K562 (cell line): ENCODE measurements around the gene BLOC1S3. TPM values are rescaled to one million over a fixed set of nuclear protein-coding genes. Genes with fewer than 3 reads are reported as not detected.

Experiments used
- ATAC-seq: fragments of 200-7000 bp; cut with Tn5 transposase; 3 replicates; pipeline ENCODE4 v1.9.1; 2020; ENCODE audit warnings: moderate library complexity
- BruUV-seq: library from RNA; stranded (reverse); fragments of 400-500 nt; replicated peaks from 2 replicates; lab custom pipeline; 2021; lab: Mats Ljungman, UMichigan
- CTCF ChIA-PET: fragments of 300-600 bp; formaldehyde crosslinking; extraction: SDS; loops from one replicate; lab custom pipeline; 2021; ENCODE audit warnings: low intra/inter-chr PET ratio; lab: Yijun Ruan, JAX
- POLR2A ChIA-PET: fragments of 300-600, 350-650 bp; sonication (Branson Sonifier 250); formaldehyde crosslinking; extraction: SDS; loops from one replicate; lab custom pipeline; 2021; ENCODE audit warnings: antibody characterized with exemption, inconsistent platforms; lab: Yijun Ruan, JAX
- DNase-seq, 4 experiments: peaks; one replicate each; pipeline versions ENCODE4 v3.0.0 to v3.0.0-alpha.2; 2011 to 2018; ENCODE audit warnings: low spot score in 3 of 4, mixed read lengths in 3 of 4; ENCODE audit errors: extremely low read depth in 1 of 4
- FAIRE-seq: peaks from 2 replicates; lab custom pipeline; 2011; peaks lifted over from hg19 to GRCh38; lab: Jason Lieb, UNC
- H2AFZ ChIP-seq: 2 replicates; pipeline ENCODE4 v1.6.0; 2011; ENCODE audit warnings: low read depth, low read length, control low read depth, inconsistent platforms
- H3K27ac ChIP-seq: fragments of 200-600 bp; 3 replicates; pipeline ENCODE4 v1.8.0; 2011; ENCODE audit warnings: low read depth, mild to moderate bottlenecking, control low read depth, inconsistent platforms, low read length, moderate library complexity, mixed read lengths; ENCODE audit errors: extremely low read depth
- H3K27me3 ChIP-seq, 2 experiments: fragments of 300-600 bp in 1 of 2; 2 replicates in 1 of 2; 3 replicates in 1 of 2; pipeline versions ENCODE4 v1.6.0 to v1.8.0; 2011; ENCODE audit warnings: inconsistent platforms in 2 of 2, low read length in 2 of 2, mild to moderate bottlenecking in 1 of 2, mixed read lengths in 1 of 2, moderate library complexity in 1 of 2; ENCODE audit not compliant: control insufficient read depth in 2 of 2, insufficient read depth in 2 of 2
- H3K36me3 ChIP-seq: fragments of 300-600 bp; 3 replicates; pipeline ENCODE4 v1.8.0; 2011; ENCODE audit warnings: mild to moderate bottlenecking, low read length, inconsistent platforms; ENCODE audit not compliant: control insufficient read depth, insufficient read depth
- H3K4me1 ChIP-seq, 2 experiments: fragments of 200-600 bp in 1 of 2; replicated peaks in 1 of 2; 2 replicates in 1 of 2; 3 replicates in 1 of 2; pipeline versions ENCODE4 v1.5.1 to v1.8.0; 2011; ENCODE audit warnings: inconsistent platforms in 2 of 2, low read length in 2 of 2, mild to moderate bottlenecking in 1 of 2, mixed read lengths in 1 of 2, moderate library complexity in 1 of 2; ENCODE audit not compliant: control insufficient read depth in 2 of 2, insufficient read depth in 2 of 2
- H3K4me2 ChIP-seq: 2 replicates; pipeline ENCODE4 v1.6.1; 2011; ENCODE audit warnings: low read length, control low read depth, inconsistent platforms, mixed read lengths; ENCODE audit not compliant: insufficient read depth
- H3K4me3 ChIP-seq: fragments of 200-600 bp; sonication (generic), shearing (Covaris generic); 2 replicates; pipeline ENCODE4 v1.5.1; 2016; ENCODE audit warnings: control low read depth, inconsistent platforms
- H3K79me2 ChIP-seq: fragments of 200-600 bp; 3 replicates; pipeline ENCODE4 v1.8.0; 2011; ENCODE audit warnings: low read length, inconsistent platforms; ENCODE audit not compliant: control insufficient read depth, insufficient read depth
- H3K9ac ChIP-seq, 2 experiments: 2 replicates each; pipeline versions ENCODE4 v1.6.0 to v1.6.1; 2011; ENCODE audit warnings: low read depth in 2 of 2, low read length in 2 of 2, control low read depth in 1 of 2, inconsistent platforms in 1 of 2, mild to moderate bottlenecking in 1 of 2, mixed read lengths in 1 of 2; ENCODE audit not compliant: insufficient read depth in 1 of 2
- H3K9me1 ChIP-seq: one replicate; pipeline ENCODE4 v1.6.0; 2011; ENCODE audit warnings: inconsistent platforms, mild to moderate bottlenecking, low read length, moderate library complexity; ENCODE audit not compliant: control insufficient read depth, insufficient read depth
- H3K9me3 ChIP-seq: replicated peaks from 2 replicates; pipeline ENCODE4 v1.5.1; 2011; ENCODE audit warnings: low read depth, low read length, inconsistent platforms; ENCODE audit not compliant: control insufficient read depth, insufficient read depth
- H4K20me1 ChIP-seq: replicated peaks from 2 replicates; pipeline ENCODE4 v1.6.1; 2011; ENCODE audit warnings: low read length, inconsistent platforms, mixed read lengths; ENCODE audit not compliant: control insufficient read depth, insufficient read depth
- ETV1 ChIP-seq: fragments of 450-650 bp; conservative IDR thresholded peaks from 2 replicates; pipeline ENCODE4 v1.6.1; 2016; ENCODE audit warnings: missing genetic modification characterization, control low read depth, low read depth, missing compliant biosample characterization
- MYC ChIP-seq, 2 experiments: fragments of 250-450 bp in 1 of 2; sonication (Bioruptor Pico) in 1 of 2; IDR thresholded peaks; 2 replicates each; pipeline versions ENCODE4 v1.5.1 to v1.6.1; 2012 to 2021; ENCODE audit warnings: low read depth in 2 of 2, borderline replicate concordance in 1 of 2, improper control_type of control experiment in 1 of 2, low read length in 1 of 2, mild to moderate bottlenecking in 1 of 2, moderate library complexity in 1 of 2
- PRMT5 ChIP-seq: sonication (generic); formaldehyde crosslinking; IDR thresholded peaks from 2 replicates; pipeline ENCODE4 v1.5.0; 2020; ENCODE audit warnings: missing genetic modification reagents
- RFX1 ChIP-seq: fragments of 450-650 bp; IDR thresholded peaks from 2 replicates; pipeline ENCODE4 v1.6.1; 2016; ENCODE audit warnings: mild to moderate bottlenecking, moderate library complexity
- TCFL5 ChIP-seq: fragments of 250-450 bp; sonication (Bioruptor Pico); conservative IDR thresholded peaks from 2 replicates; pipeline ENCODE4 v1.6.1; 2021; ENCODE audit warnings: mild to moderate bottlenecking, moderate library complexity, matching md5 sums
- ZNF24 ChIP-seq: fragments of 450-650 bp; IDR thresholded peaks from 2 replicates; pipeline ENCODE4 v1.6.1; 2016
- WGBS: fragments of 100-300 bp; shearing (Covaris generic); methylation state at CpG from one replicate; pipeline ENCODE4 v1.1.6; 2016; ENCODE audit warnings: low coverage, mixed read lengths; ENCODE audit not compliant: insufficient coverage; ENCODE audit errors: missing lambda C conversion rate; 5-methylcytosine and 5-hydroxymethylcytosine counted together
- in situ Hi-C: fragments of 300-500 bp; cut with MboI; formaldehyde crosslinking; loops from 4 replicates; pipeline ENCODE4 v1.15.0; 2018; ENCODE audit warnings: inconsistent platforms, mixed read lengths
- intact Hi-C: fragments of 100-400 bp; cut with micrococcal nuclease; formaldehyde crosslinking; loops from 2 replicates; pipeline ENCODE4 v1.14.2; 2022
- polyA plus RNA-seq, 8 experiments: library from polyadenylated mRNA; depleted of rRNA in 4 of 8; stranded (reverse) in 5 of 8; unstranded in 3 of 8; fragments of >200 nt; fragmentation: Nextera tagmentation in 2 of 8; fragmentation: Illumina TruSeq in 1 of 8; extraction: Ambion mirVana in 2 of 8; extraction: Trizol in 1 of 8; gene quantifications; 2 replicates each; pipeline versions ENCODE4 v1.2.1 to v1.2.3, GENCODE V29; 2011 to 2014; ENCODE audit warnings: inconsistent platforms in 1 of 8, missing spikeins in 1 of 8
- total RNA-seq, 7 experiments: library from RNA; depleted of rRNA in 6 of 7; stranded (reverse); fragments of >200 nt in 6 of 7; fragmentation: Illumina TruSeq in 2 of 7; extraction: Trizol in 2 of 7; gene quantifications; 2 replicates each; pipeline versions ENCODE4 v1.2.1 to v1.2.3, GENCODE V29; 2011 to 2021; ENCODE audit warnings: low replicate concordance in 1 of 7
- TF ChIP-seq, protein P1 (sequence below): fragments of 250-450 bp; sonication (Bioruptor Pico); IDR thresholded peaks from 2 replicates; pipeline ENCODE4 v1.4.0; 2020; ENCODE audit warnings: mild to moderate bottlenecking
- TF ChIP-seq, protein P2 (sequence below): sonication (generic); formaldehyde crosslinking; IDR thresholded peaks from 2 replicates; pipeline ENCODE4 v1.8.0; 2022; ENCODE audit warnings: mild to moderate bottlenecking, missing genetic modification reagents
- TF ChIP-seq, protein P3 (sequence below): sonication (generic); formaldehyde crosslinking; IDR thresholded peaks from 2 replicates; pipeline ENCODE4 v1.8.0; 2023; ENCODE audit warnings: mild to moderate bottlenecking, missing genetic modification reagents

BLOC1S3 gene
- total and polyA plus RNA-seq, 9 of the 15 experiments (the other 6 are each of a cell fraction or from before 2014, with no cell fraction given): 3.9 to 20.2 (median 10.4) TPM

DNA sequence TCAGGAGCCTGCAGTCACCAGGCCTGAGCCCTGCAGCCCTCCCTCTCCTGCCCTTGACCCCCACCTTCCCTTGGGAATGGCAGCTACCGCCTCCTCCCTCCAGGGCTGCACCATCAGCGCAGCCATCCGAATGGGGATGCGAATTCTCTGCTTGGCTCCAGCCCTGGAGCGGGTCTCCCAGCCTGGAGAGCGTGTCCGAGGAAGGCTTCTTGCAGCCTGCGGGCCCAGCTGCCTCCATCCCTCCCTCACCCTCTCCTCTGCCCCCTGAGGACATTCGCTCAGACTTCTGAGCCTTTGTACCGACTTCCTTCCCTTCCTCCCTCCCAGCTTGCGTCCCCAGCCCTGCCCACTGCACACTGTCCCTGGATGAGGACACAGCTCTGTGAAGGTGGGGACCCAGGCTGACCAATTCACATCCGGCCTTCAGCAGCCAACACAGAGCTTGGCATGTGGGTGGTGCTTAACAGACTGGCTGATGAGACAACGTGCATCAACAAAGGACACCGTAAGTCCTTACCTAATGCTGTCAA, 11.8 kb upstream of the BLOC1S3 start:
- Histone ChIP-seq H3K9me3 (no peaks in the 10 kb centered on the region), H3K79me2 (peaks cover 8% of the 10 kb centered on the region; the same call in 2 of the 3 replicates), H4K20me1 (peaks cover 8% of the 10 kb centered on the region; the same call in 1 of the 2 replicates), H3K4me1 (peaks cover 35 to 70% of the 10 kb centered on the region in 2 experiments), H3K36me3 (no peaks in the 10 kb centered on the region), H3K4me3 (no peak overlapping the region), H3K27ac (no peak overlapping the region), H3K27me3 (no peaks in the 10 kb centered on the region), H3K9ac (peak overlapping the region in 1 of 2 experiments; percentile 77; a peak in 2 of 4 replicates), H3K4me2 (no peak overlapping the region), H3K9me1 (no peaks in the 10 kb centered on the region), H2AFZ (no peak overlapping the region)
- ATAC-seq (no peak), FAIRE-seq (peak; percentile 6), DNase-seq (no peak)
- in situ Hi-C loops (no loop called here), intact Hi-C loops (no loop called here)
- POLR2A ChIA-PET: interaction anchor here (2.2 kb wide), 1 partner anchor 11 kb away, joined by 12 read pairs; the partner anchor contains the start of genes BLOC1S3 and TRAPPC6A
- no TSS peak for BruUV-seq
- CTCF ChIA-PET: no interaction called here
- 61% methylated on average over 13 of the region's 14 CpGs for WGBS
- TF ChIP-seq, protein P1, sequence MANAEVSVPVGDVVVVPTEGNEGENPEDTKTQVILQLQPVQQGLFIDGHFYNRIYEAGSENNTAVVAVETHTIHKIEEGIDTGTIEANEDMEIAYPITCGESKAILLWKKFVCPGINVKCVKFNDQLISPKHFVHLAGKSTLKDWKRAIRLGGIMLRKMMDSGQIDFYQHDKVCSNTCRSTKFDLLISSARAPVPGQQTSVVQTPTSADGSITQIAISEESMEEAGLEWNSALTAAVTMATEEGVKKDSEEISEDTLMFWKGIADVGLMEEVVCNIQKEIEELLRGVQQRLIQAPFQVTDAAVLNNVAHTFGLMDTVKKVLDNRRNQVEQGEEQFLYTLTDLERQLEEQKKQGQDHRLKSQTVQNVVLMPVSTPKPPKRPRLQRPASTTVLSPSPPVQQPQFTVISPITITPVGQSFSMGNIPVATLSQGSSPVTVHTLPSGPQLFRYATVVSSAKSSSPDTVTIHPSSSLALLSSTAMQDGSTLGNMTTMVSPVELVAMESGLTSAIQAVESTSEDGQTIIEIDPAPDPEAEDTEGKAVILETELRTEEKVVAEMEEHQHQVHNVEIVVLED (CRISPR knock-in tag): no peak
- no peak for TF ChIP-seq PRMT5 (CRISPR knock-in tag)
- TF ChIP-seq ZNF24: no peak
- TF ChIP-seq, protein P2, sequence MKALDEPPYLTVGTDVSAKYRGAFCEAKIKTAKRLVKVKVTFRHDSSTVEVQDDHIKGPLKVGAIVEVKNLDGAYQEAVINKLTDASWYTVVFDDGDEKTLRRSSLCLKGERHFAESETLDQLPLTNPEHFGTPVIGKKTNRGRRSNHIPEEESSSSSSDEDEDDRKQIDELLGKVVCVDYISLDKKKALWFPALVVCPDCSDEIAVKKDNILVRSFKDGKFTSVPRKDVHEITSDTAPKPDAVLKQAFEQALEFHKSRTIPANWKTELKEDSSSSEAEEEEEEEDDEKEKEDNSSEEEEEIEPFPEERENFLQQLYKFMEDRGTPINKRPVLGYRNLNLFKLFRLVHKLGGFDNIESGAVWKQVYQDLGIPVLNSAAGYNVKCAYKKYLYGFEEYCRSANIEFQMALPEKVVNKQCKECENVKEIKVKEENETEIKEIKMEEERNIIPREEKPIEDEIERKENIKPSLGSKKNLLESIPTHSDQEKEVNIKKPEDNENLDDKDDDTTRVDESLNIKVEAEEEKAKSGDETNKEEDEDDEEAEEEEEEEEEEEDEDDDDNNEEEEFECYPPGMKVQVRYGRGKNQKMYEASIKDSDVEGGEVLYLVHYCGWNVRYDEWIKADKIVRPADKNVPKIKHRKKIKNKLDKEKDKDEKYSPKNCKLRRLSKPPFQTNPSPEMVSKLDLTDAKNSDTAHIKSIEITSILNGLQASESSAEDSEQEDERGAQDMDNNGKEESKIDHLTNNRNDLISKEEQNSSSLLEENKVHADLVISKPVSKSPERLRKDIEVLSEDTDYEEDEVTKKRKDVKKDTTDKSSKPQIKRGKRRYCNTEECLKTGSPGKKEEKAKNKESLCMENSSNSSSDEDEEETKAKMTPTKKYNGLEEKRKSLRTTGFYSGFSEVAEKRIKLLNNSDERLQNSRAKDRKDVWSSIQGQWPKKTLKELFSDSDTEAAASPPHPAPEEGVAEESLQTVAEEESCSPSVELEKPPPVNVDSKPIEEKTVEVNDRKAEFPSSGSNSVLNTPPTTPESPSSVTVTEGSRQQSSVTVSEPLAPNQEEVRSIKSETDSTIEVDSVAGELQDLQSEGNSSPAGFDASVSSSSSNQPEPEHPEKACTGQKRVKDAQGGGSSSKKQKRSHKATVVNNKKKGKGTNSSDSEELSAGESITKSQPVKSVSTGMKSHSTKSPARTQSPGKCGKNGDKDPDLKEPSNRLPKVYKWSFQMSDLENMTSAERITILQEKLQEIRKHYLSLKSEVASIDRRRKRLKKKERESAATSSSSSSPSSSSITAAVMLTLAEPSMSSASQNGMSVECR (CRISPR knock-in tag): no peak
- TF ChIP-seq, protein P3, sequence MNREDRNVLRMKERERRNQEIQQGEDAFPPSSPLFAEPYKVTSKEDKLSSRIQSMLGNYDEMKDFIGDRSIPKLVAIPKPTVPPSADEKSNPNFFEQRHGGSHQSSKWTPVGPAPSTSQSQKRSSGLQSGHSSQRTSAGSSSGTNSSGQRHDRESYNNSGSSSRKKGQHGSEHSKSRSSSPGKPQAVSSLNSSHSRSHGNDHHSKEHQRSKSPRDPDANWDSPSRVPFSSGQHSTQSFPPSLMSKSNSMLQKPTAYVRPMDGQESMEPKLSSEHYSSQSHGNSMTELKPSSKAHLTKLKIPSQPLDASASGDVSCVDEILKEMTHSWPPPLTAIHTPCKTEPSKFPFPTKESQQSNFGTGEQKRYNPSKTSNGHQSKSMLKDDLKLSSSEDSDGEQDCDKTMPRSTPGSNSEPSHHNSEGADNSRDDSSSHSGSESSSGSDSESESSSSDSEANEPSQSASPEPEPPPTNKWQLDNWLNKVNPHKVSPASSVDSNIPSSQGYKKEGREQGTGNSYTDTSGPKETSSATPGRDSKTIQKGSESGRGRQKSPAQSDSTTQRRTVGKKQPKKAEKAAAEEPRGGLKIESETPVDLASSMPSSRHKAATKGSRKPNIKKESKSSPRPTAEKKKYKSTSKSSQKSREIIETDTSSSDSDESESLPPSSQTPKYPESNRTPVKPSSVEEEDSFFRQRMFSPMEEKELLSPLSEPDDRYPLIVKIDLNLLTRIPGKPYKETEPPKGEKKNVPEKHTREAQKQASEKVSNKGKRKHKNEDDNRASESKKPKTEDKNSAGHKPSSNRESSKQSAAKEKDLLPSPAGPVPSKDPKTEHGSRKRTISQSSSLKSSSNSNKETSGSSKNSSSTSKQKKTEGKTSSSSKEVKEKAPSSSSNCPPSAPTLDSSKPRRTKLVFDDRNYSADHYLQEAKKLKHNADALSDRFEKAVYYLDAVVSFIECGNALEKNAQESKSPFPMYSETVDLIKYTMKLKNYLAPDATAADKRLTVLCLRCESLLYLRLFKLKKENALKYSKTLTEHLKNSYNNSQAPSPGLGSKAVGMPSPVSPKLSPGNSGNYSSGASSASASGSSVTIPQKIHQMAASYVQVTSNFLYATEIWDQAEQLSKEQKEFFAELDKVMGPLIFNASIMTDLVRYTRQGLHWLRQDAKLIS: no peak
- TF ChIP-seq ETV1 (tag): no peak
- no peak for TF ChIP-seq MYC (IDR thresholded peaks at IDR 0.05; ENCODE audit: low read depth, low read length)
- TF ChIP-seq MYC (CRISPR knock-in tag; IDR thresholded peaks at IDR 0.05; ENCODE audit: borderline replicate concordance, low read depth): no peak
- TF ChIP-seq RFX1: no peak
- TF ChIP-seq TCFL5: no peak
